DND-41 (cell line): ENCODE measurements around the gene ARHGEF39.

ENCODE experiments used
- CTCF ChIP-seq: IDR thresholded peaks from 2 replicates; pipeline ENCODE4 v1.5.1; 2012; ENCODE audit warnings: borderline replicate concordance, low read length, moderate library complexity, mild to moderate bottlenecking; ENCODE audit not compliant: poor library complexity, severe bottlenecking; ENCODE audit errors: extremely low read depth
- EZH2 ChIP-seq: IDR thresholded peaks from 3 replicates; pipeline ENCODE4 v1.6.1; 2012; ENCODE audit warnings: borderline replicate concordance, low read depth, mild to moderate bottlenecking, moderate library complexity, low read length, inconsistent platforms; ENCODE audit not compliant: severe bottlenecking

- TF ChIP-seq CTCF, result peak; percentile 33
- no peak for TF ChIP-seq EZH2
These were observed 4.0 kb downstream of the ARHGEF39 start for GRCh38 chr9:35660966-35661415.
